Testis (tissue), 3 donors: ENCODE data around the gene L3MBTL4. TPM values are rescaled to one million over a fixed set of nuclear protein-coding genes. Genes with fewer than 3 reads are reported as not detected.
"Not testable (repeated sequence)": the region's sequence is repeated elsewhere in the genome, so short reads cannot be mapped to it uniquely, and the experiment has no call there.

Experiments
- DNase-seq: peaks from one replicate; pipeline ENCODE4 v3.0.0-alpha.2; 2019
- H3K27ac ChIP-seq, 2 donors: fragments of 200-600 bp; sonication (generic); one replicate each; pipeline ENCODE4 v1.5.1; 2019
- H3K27me3 ChIP-seq: fragments of 200-600 bp; sonication (generic); one replicate; pipeline ENCODE4 v1.5.1; 2019
- H3K36me3 ChIP-seq: fragments of 200-600 bp; sonication (generic); one replicate; pipeline ENCODE4 v1.5.1; 2017; ENCODE audit warnings: low read depth; ENCODE audit errors: missing control alignments
- H3K4me1 ChIP-seq: fragments of 200-600 bp; sonication (generic); one replicate; pipeline ENCODE4 v1.5.1; 2019
- H3K4me3 ChIP-seq, 2 donors: fragments of 200-600 bp; sonication (generic); one replicate each; pipeline ENCODE4 v1.5.1; 2017 to 2019
- H3K9me3 ChIP-seq: fragments of 200-600 bp; sonication (generic); one replicate; pipeline ENCODE4 v1.5.1; 2017
- CTCF ChIP-seq, 3 experiments: fragments of 450-650 bp in 2 of 3; fragments of 200-600 bp in 1 of 3; sonication (generic) in 1 of 3; IDR thresholded peaks; one replicate each; pipeline ENCODE4 v1.5.1; 2016 to 2019; ENCODE audit warnings: antibody characterized with exemption in 3 of 3, mild to moderate bottlenecking in 2 of 3, moderate library complexity in 1 of 3
- POLR2A ChIP-seq: fragments of 450-650 bp; IDR thresholded peaks from one replicate; pipeline ENCODE4 v1.6.1; 2017; ENCODE audit warnings: antibody characterized with exemption, mild to moderate bottlenecking, moderate library complexity
- WGBS, 2 donors: methylation state at CpG; one replicate each; pipeline ENCODE4 v1.1.5; 2018; 5-methylcytosine and 5-hydroxymethylcytosine counted together
- intact Hi-C: fragments of 100-400 bp; cut with DNase I; formaldehyde crosslinking; loops from one replicate; pipeline ENCODE4 v1.15.1; 2023; ENCODE audit warnings: low total_unique reads
- polyA plus RNA-seq: library from polyadenylated mRNA; stranded (reverse); fragments of 350-450 nt; fragmentation: Illumina TruSeq; extraction: RNeasy Lipid Tissue Mini Kit (QIAGEN cat#74804); gene quantifications from one replicate; pipeline ENCODE4 v1.2.3, GENCODE V29; 2014; ENCODE audit warnings: low read depth, low replicate concordance; ENCODE audit not compliant: insufficient read depth
- total RNA-seq, 2 donors: library from RNA; depleted of rRNA; stranded (reverse); fragments of >200 nt; gene quantifications; one replicate each; pipeline ENCODE4 v1.2.3, GENCODE V29; 2016

Gene L3MBTL4
- total and polyA plus RNA-seq, 3 donors from 2014 or later = 26.6 to 50.9 (median 46.2) TPM

GRCh38 chr18:6269660-6270332 is 144.9 kb downstream of the L3MBTL4 start:
- Histone ChIP-seq H3K4me1 (no peaks in the 10 kb centered on the region), H3K4me3 (no peak overlapping the region), H3K27ac (no peak overlapping the region), H3K27me3 (no peaks in the 10 kb centered on the region), H3K36me3 (no peaks in the 10 kb centered on the region), H3K9me3 (no peaks in the 10 kb centered on the region)
- TF ChIP-seq POLR2A (no peak), CTCF (IDR thresholded peaks at IDR 0.05) (no peak)
- no peak for DNase-seq
- WGBS, 2 donors = 71 to 79% methylated on average over 12 of the region's 12 CpGs
- intact Hi-C loops = no loop called here

GRCh38 chr18:6266212-6266611 is 148.5 kb downstream of the L3MBTL4 start:
- no peak for DNase-seq
- H3K27ac ChIP-seq = no peak overlapping the region
- H3K9me3 ChIP-seq = no peaks in the 10 kb centered on the region
- no peak overlapping the region for H3K4me3 ChIP-seq
- TF ChIP-seq CTCF (IDR thresholded peaks at IDR 0.05) (no peak), POLR2A (no peak)
- H3K4me1 ChIP-seq = no peaks in the 10 kb centered on the region
- no peaks in the 10 kb centered on the region for H3K27me3 ChIP-seq
- no peaks in the 10 kb centered on the region for H3K36me3 ChIP-seq
- WGBS, 2 donors = 75 to 90% methylated on average over 3 of the region's 3 CpGs
- intact Hi-C loops = no loop called here

DNA sequence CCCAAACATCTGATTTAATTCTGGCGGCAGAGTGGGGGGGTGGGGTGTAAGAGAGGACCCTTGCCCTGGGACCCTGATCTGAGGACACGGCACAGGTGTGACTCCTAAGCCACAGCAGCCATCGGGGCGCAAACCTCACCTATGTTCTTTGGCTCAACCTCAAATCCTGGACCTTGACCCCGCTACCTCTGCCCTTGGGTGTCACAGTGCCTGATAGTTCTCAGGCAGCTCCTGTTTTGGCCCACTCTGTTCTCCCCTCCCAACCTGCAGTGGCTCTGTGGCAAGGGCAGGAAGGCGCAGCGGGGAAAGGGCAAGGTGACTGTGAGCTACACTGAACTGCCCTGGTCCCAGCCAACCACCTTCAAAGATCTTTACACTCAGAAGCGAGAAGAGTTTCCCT is 152.8 kb downstream of the L3MBTL4 start:
- WGBS, 2 donors = 96% methylated on average over 8 of the region's 8 CpGs
- TF ChIP-seq CTCF (IDR thresholded peaks at IDR 0.05) (no peak), POLR2A (no peak)
- no peak overlapping the region for H3K27ac ChIP-seq

DNA sequence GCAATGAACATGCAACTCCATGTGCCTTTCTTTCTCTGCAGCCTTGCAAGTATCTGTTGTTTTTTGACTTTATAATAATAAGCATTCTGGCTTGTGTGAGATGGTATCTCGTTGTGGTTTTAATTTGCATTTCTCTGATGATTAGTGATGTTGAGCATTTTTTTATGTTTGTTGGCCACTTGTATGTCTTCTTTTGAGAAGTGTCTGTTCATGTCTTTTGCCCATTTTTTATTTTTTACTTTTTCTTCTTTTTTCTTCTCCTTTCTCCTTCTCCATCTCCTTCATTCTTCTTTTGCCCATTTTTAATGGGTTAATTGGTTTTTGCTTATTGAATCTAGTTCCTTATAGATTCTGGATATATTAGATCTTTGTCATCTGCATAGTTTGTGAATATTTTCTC is 155.4 kb downstream of the L3MBTL4 start:
- H3K4me1 ChIP-seq = peaks cover 23% of the 10 kb centered on the region
- H3K27me3 ChIP-seq, H3K4me3 ChIP-seq, H3K9me3 ChIP-seq, intact Hi-C loops, DNase-seq, H3K27ac ChIP-seq, H3K36me3 ChIP-seq: not testable (repeated sequence)
- WGBS, 2 donors = 89 to 100% methylated on average over 1 of the region's 1 CpG

More for the DNA sequence above, 152.8 kb downstream of the L3MBTL4 start:
- H3K27me3 ChIP-seq = no peaks in the 10 kb centered on the region
- peaks cover 2% of the 10 kb centered on the region for H3K4me1 ChIP-seq
- H3K36me3 ChIP-seq = no peaks in the 10 kb centered on the region
- no peak for DNase-seq
- intact Hi-C loops = no loop called here
- no peak overlapping the region for H3K4me3 ChIP-seq
- no peaks in the 10 kb centered on the region for H3K9me3 ChIP-seq

- intact Hi-C loops = no loop called here
- H3K36me3 ChIP-seq = no peaks in the 10 kb centered on the region
- H3K27me3 ChIP-seq = no peaks in the 10 kb centered on the region
- no peak overlapping the region for H3K27ac ChIP-seq
- peaks cover 36% of the 10 kb centered on the region for H3K4me1 ChIP-seq
- no peaks in the 10 kb centered on the region for H3K9me3 ChIP-seq
- no peak for DNase-seq
- 93 to 95% methylated on average over 3 of the region's 3 CpGs for WGBS, 2 donors
- no peak overlapping the region for H3K4me3 ChIP-seq
- no peak for TF ChIP-seq POLR2A
- no peak for TF ChIP-seq CTCF (IDR thresholded peaks at IDR 0.05)
These were observed 156.8 kb downstream of the L3MBTL4 start for GRCh38 chr18:6257950-6258349.
